ENCODE results near the gene AKR1B1.

The AKR1B1 gene

DNA sequence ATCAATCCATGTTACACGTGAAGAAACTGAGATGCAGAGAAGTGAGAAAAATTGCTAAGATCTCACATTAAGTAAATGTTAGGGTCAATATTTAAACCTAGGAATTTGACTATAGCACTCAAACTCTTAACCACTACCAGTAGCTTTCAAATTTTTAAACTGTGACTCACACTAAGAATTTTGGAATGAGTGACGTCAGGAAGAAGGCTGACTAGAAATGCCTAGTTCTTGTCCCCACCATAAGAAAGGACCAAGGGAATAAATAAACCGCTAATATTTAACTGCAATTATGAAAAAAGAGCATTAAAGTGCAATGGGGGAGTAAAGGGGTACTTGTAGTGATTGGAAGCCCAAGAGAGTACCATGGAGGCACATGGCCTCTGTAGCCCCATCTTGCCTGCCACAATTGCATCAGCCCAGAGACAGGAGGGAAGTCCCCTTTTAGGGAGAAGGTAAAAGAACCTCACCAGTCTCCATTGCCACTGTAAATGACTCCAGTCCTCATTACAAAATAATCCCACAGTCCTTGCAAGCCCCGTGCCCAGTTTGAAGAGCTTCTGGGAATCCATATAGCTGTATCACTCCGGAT lies 3.5 kb upstream of the AKR1B1 start:
- no peak for TF ChIP-seq CTCF (IDR thresholded peaks at IDR 0.05; ENCODE audit: low read depth, low read length)
- no peak for DNase-seq (ENCODE audit: extremely low read depth, low read depth)

DNA sequence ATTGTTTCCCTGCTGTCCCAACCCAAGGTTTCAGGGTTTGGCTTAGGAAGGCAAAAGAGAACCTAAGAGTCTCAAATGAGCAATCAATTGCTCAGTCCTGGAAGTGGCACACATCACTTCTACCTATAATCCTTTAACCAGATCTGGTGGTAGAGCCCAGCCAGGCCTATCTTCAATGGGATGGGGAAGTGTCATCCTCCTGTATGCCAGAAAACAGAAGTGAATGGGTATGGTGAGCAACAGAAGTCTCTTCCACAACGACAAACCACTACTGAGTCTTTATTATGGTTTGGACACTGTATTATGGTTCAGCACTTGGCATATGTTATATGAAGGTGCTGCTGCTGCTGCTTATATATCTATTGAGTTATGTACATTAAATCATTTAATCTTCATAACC lies 3.0 kb upstream of the AKR1B1 start:
- no peak for TF ChIP-seq CTCF (IDR thresholded peaks at IDR 0.05; ENCODE audit: low read depth, low read length)
- no peak for DNase-seq (ENCODE audit: extremely low read depth, low read depth)

DNA sequence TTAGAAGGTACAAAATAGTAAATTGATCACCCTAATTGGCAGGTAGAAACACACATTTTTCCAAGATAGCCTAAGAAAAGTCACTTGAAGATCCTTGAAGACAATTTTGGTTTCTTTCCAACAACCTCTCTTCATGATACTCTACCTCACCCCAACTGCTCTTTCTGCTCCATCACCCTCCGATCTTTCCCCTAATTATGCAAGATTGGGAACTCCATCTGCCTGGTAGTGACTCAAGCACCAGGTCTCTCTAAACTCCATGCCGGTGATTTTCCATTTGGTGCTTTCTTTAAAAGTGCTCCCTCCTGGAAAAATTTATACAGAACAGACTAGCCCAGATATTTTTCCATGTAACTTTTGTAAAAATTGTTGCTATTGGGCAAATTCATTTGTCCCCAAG lies 1.1 kb upstream of the AKR1B1 start:
- no peak for TF ChIP-seq CTCF (IDR thresholded peaks at IDR 0.05; ENCODE audit: low read depth, low read length)
- DNase-seq (ENCODE audit: extremely low read depth, low read depth), result no peak

DNA sequence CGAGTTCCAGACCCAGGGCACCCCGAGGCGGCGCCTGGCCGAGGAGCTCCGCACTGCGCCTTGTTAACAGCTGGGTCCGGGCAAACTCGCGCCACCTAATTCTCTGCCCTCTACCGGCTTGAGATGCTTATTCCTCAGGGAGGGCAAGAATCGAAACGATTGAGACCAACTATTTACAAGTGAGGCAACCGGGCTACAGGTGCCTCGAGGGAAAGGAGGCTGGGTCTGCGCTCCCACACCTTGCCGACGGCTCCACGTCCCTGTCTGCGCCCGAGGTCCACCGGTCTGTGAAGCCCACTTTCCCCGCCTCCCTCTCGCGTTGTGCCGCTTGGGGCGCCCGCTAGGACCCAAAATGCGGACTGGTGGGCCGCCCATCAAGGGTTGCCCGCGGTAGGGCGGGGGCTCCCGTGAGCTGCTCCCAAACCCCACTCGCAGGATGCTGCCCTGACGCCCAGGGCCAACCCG lies 527 bp downstream of the AKR1B1 start:
- no peak for DNase-seq (ENCODE audit: extremely low read depth, low read depth)
- TF ChIP-seq CTCF (IDR thresholded peaks at IDR 0.05; ENCODE audit: low read depth, low read length), result peak; percentile 38

DNA sequence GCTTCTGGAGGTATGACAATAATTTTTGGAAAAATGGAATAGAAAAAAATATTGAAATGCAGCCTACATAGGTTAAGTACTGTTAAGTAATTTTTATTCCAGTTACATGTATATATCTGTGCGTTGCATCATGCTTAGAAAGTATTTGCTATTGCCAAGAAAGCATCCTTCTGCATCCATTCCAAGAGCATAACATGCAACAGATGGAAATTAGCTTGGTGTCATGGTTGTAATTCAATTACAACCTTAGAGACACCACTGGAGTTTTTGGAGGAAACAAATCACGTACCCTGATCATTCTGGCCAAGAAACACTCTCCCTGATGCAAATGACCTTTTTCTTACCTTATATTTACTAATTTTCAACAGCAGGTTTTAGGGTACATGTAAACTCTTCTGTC lies 1.7 kb downstream of the AKR1B1 start:
- no peak for DNase-seq (ENCODE audit: extremely low read depth, low read depth)
- TF ChIP-seq CTCF (IDR thresholded peaks at IDR 0.05; ENCODE audit: low read depth, low read length), result no peak

- no peak for TF ChIP-seq CTCF (IDR thresholded peaks at IDR 0.05; ENCODE audit: low read depth, low read length)
- DNase-seq (ENCODE audit: extremely low read depth, low read depth), result no peak
Measured at GRCh38 chr7:134454277-134454676, 4.6 kb downstream of the AKR1B1 start.

- no peak for TF ChIP-seq CTCF (IDR thresholded peaks at IDR 0.05; ENCODE audit: low read depth, low read length)
- no peak for DNase-seq (ENCODE audit: extremely low read depth, low read depth)
Measured at GRCh38 chr7:134453518-134453917, 5.4 kb downstream of the AKR1B1 start.

Measured in AG09319 (cell line).